Liver (tissue), 9 donors: ENCODE results near the gene ARID3B. TPM values are rescaled to one million over a fixed set of nuclear protein-coding genes. Genes with fewer than 3 reads are reported as not detected.

Experiments
- DNase-seq: peaks from one replicate; pipeline ENCODE4 v3.0.0-alpha.2; 2017; ENCODE audit warnings: low spot score
- H3K27ac ChIP-seq, 2 donors: one replicate each; pipeline ENCODE4 v1.7.0; 2013; ENCODE audit warnings: inconsistent platforms in 2 of 2, low read length in 2 of 2, control low read depth in 1 of 2, low read depth in 1 of 2, mild to moderate bottlenecking in 1 of 2
- H3K27me3 ChIP-seq, 4 donors: one replicate each; pipeline versions ENCODE4 v1.6.1 to v1.7.0; 2013; ENCODE audit warnings: low read length in 3 of 4, inconsistent platforms in 1 of 4, mild to moderate bottlenecking in 1 of 4, moderate library complexity in 1 of 4; ENCODE audit not compliant: control insufficient read depth in 4 of 4, insufficient read depth in 4 of 4
- H3K36me3 ChIP-seq, 4 donors: one replicate each; pipeline versions ENCODE4 v1.6.1 to v1.7.0; 2013; ENCODE audit warnings: low read length in 3 of 4, mild to moderate bottlenecking in 3 of 4, low read depth in 1 of 4, moderate library complexity in 1 of 4; ENCODE audit not compliant: control insufficient read depth in 4 of 4, insufficient read depth in 3 of 4
- H3K4me1 ChIP-seq, 4 donors: one replicate each; pipeline versions ENCODE4 v1.6.1 to v1.7.0; 2013; ENCODE audit warnings: low read length in 3 of 4, mild to moderate bottlenecking in 3 of 4, moderate library complexity in 1 of 4; ENCODE audit not compliant: control insufficient read depth in 4 of 4, insufficient read depth in 4 of 4
- H3K4me3 ChIP-seq, 3 donors: one replicate each; pipeline versions ENCODE4 v1.6.1 to v1.7.0; 2013; ENCODE audit warnings: low read length in 3 of 3, control low read depth in 1 of 3, low read depth in 1 of 3, mild to moderate bottlenecking in 1 of 3
- H3K9ac ChIP-seq, 2 donors: one replicate each; pipeline ENCODE4 v1.7.0; 2013; ENCODE audit warnings: low read length in 2 of 2, mild to moderate bottlenecking in 2 of 2, moderate library complexity in 2 of 2, control low read depth in 1 of 2, low read depth in 1 of 2
- H3K9me3 ChIP-seq, 4 donors: one replicate each; pipeline versions ENCODE4 v1.6.1 to v1.7.0; 2013; ENCODE audit warnings: low read length in 3 of 4; ENCODE audit not compliant: control insufficient read depth in 4 of 4
- ATF3 ChIP-seq: IDR thresholded peaks from 2 replicates; pipeline ENCODE4 v1.6.1; 2016; ENCODE audit warnings: antibody characterized with exemption
- CTCF ChIP-seq: fragments of 150-350 bp; IDR thresholded peaks from 2 replicates; pipeline ENCODE4 v1.5.1; 2017; ENCODE audit warnings: improper control_type of control experiment, low read depth, low read length; ENCODE audit not compliant: missing input control
- EGR1 ChIP-seq, 2 donors: IDR thresholded peaks; 2 replicates each; pipeline ENCODE4 v1.6.1; 2016 to 2018; ENCODE audit warnings: antibody characterized with exemption in 2 of 2, low read depth in 2 of 2
- FOXA1 ChIP-seq: IDR thresholded peaks from 2 replicates; pipeline ENCODE4 v1.6.1; 2016; ENCODE audit warnings: antibody characterized with exemption
- FOXA2 ChIP-seq: IDR thresholded peaks from 2 replicates; pipeline ENCODE4 v1.6.1; 2016; ENCODE audit warnings: antibody characterized with exemption
- GABPA ChIP-seq, 2 donors: IDR thresholded peaks in 1 of 2; conservative IDR thresholded peaks in 1 of 2; 2 replicates each; pipeline ENCODE4 v1.6.1; 2016; ENCODE audit warnings: antibody characterized with exemption in 2 of 2, mild to moderate bottlenecking in 1 of 2, moderate library complexity in 1 of 2
- HNF4A ChIP-seq, 2 donors: conservative IDR thresholded peaks; 2 replicates each; pipeline ENCODE4 v1.6.1; 2016; ENCODE audit warnings: antibody characterized with exemption in 2 of 2, mild to moderate bottlenecking in 2 of 2
- HNF4G ChIP-seq: IDR thresholded peaks from 2 replicates; pipeline ENCODE4 v1.6.1; 2016; ENCODE audit warnings: antibody characterized with exemption
- JUND ChIP-seq, 2 donors: IDR thresholded peaks; 2 replicates each; pipeline ENCODE4 v1.6.1; 2016; ENCODE audit warnings: antibody characterized with exemption in 2 of 2
- MAX ChIP-seq: IDR thresholded peaks from 2 replicates; pipeline ENCODE4 v1.6.1; 2016; ENCODE audit warnings: antibody characterized with exemption
- NR2F2 ChIP-seq: IDR thresholded peaks from 2 replicates; pipeline ENCODE4 v1.6.1; 2016; ENCODE audit warnings: antibody characterized with exemption
- RAD21 ChIP-seq, 2 donors: IDR thresholded peaks; 2 replicates each; pipeline ENCODE4 v1.6.1; 2016; ENCODE audit warnings: antibody characterized with exemption in 2 of 2, mild to moderate bottlenecking in 2 of 2
- REST ChIP-seq: IDR thresholded peaks from 2 replicates; pipeline ENCODE4 v1.6.1; 2016; ENCODE audit warnings: antibody characterized with exemption, mild to moderate bottlenecking
- RXRA ChIP-seq, 2 donors: IDR thresholded peaks; 2 replicates each; pipeline ENCODE4 v1.6.1; 2017 to 2018; ENCODE audit warnings: antibody characterized with exemption in 2 of 2, mild to moderate bottlenecking in 1 of 2
- SP1 ChIP-seq: IDR thresholded peaks from 2 replicates; pipeline ENCODE4 v1.6.1; 2018; ENCODE audit warnings: antibody characterized with exemption, mild to moderate bottlenecking
- TAF1 ChIP-seq: conservative IDR thresholded peaks from 2 replicates; pipeline ENCODE4 v1.6.1; 2016; ENCODE audit warnings: antibody characterized with exemption, mild to moderate bottlenecking
- YY1 ChIP-seq: IDR thresholded peaks from 2 replicates; pipeline ENCODE4 v1.6.1; 2016; ENCODE audit warnings: antibody characterized with exemption, mild to moderate bottlenecking
- ZBTB33 ChIP-seq: IDR thresholded peaks from 2 replicates; pipeline ENCODE4 v1.6.1; 2016; ENCODE audit warnings: antibody characterized with exemption
- WGBS: extraction: QIAGEN DNeasy Blood & Tissue Kit; methylation state at CpG from one replicate; pipeline ENCODE4 v1.1.7; 2013; 5-methylcytosine and 5-hydroxymethylcytosine counted together
- polyA plus RNA-seq, 2 donors: library from polyadenylated mRNA; stranded (reverse) in 1 of 2; unstranded in 1 of 2; fragments of 200-250 nt in 1 of 2; fragments of >200 nt in 1 of 2; fragmentation: Nextera tagmentation in 1 of 2; extraction: Ambion mirVana in 1 of 2; gene quantifications; one replicate each; pipeline versions ENCODE4 v1.2.1 to v1.2.3, GENCODE V29; 2013 to 2015
- total RNA-seq, 2 donors: library from RNA; depleted of rRNA; stranded (reverse); fragments of >200 nt; gene quantifications; one replicate each; pipeline ENCODE4 v1.2.3, GENCODE V29; 2014
- donor health status: healthy.
- donor health status: healthy.
- donor health status: healthy.
- donor health status: healthy.
- donor health status: healthy.

ARID3B gene
- total and polyA plus RNA-seq, 4 donors = 1.4 to 6.6 (median 2.7) TPM

- Histone ChIP-seq H3K36me3 (peaks cover 38 to 88% (median 73%) of the 10 kb centered on the region in 4 donors), H3K27me3 (no peaks in the 10 kb centered on the region), H3K9ac (no peak overlapping the region), H3K4me1 (peaks cover 2 to 14% (median 7%) of the 10 kb centered on the region in 4 donors), H3K4me3 (no peak overlapping the region), H3K9me3 (no peaks in the 10 kb centered on the region), H3K27ac (no peak overlapping the region)
- TF ChIP-seq SP1 = no peak
- no peak for TF ChIP-seq TAF1
- no peak for TF ChIP-seq FOXA1
- no peak for TF ChIP-seq NR2F2
- no peak for TF ChIP-seq YY1
- TF ChIP-seq RAD21 (IDR thresholded peaks at IDR 0.05) = no peak
- TF ChIP-seq HNF4A (conservative IDR thresholded peaks at IDR 0.05) = no peak
- no peak for TF ChIP-seq HNF4G
- TF ChIP-seq JUND (IDR thresholded peaks at IDR 0.05) = no peak
- DNase-seq = no peak
- WGBS = 89% methylated on average over 10 of the region's 10 CpGs
These were observed 86.0 kb downstream of the ARID3B start for GRCh38 chr15:74626752-74627692.

- H3K36me3 ChIP-seq = peaks cover 38 to 88% (median 72%) of the 10 kb centered on the region in 4 donors
- no peak overlapping the region for H3K27ac ChIP-seq
- no peaks in the 10 kb centered on the region for H3K9me3 ChIP-seq
- H3K9ac ChIP-seq = no peak overlapping the region
- no peak for TF ChIP-seq JUND (IDR thresholded peaks at IDR 0.05)
- TF ChIP-seq ZBTB33 = no peak
- TF ChIP-seq NR2F2 = no peak
- TF ChIP-seq EGR1 (IDR thresholded peaks at IDR 0.05; ENCODE audit: low read depth in 2 of 2) = no peak
- TF ChIP-seq RXRA (IDR thresholded peaks at IDR 0.05) = no peak
- no peak for TF ChIP-seq FOXA2
- no peak for TF ChIP-seq YY1
- TF ChIP-seq GABPA (IDR thresholded peaks at IDR 0.05 in 1 of 2, conservative IDR thresholded peaks at IDR 0.05 in 1 of 2) = no peak
- no peak for TF ChIP-seq TAF1
- TF ChIP-seq CTCF = no peak
- TF ChIP-seq REST = no peak
- no peak for TF ChIP-seq ATF3
- TF ChIP-seq FOXA1 = no peak
- TF ChIP-seq RAD21 (IDR thresholded peaks at IDR 0.05) = no peak
- no peak for TF ChIP-seq HNF4G
- no peak for TF ChIP-seq MAX
- TF ChIP-seq SP1 = no peak
- DNase-seq = no peak
- WGBS = 69% methylated on average over 5 of the region's 5 CpGs
- peaks cover 2 to 15% (median 7%) of the 10 kb centered on the region in 4 donors for H3K4me1 ChIP-seq
- H3K4me3 ChIP-seq = no peak overlapping the region
- no peaks in the 10 kb centered on the region for H3K27me3 ChIP-seq
These were observed 86.7 kb downstream of the ARID3B start for GRCh38 chr15:74627766-74628165.
